GM19025 (cell line): ENCODE data around the gene RAN.

Experiments used
- ATAC-seq: cut with Tn5 transposase; IDR thresholded peaks from one replicate; pipeline ENCODE4 v1.9.1; 2021; ENCODE audit warnings: mild to moderate bottlenecking, low read depth, moderate library complexity; ENCODE audit not compliant: unreplicated experiment

Gene RAN

DNA sequence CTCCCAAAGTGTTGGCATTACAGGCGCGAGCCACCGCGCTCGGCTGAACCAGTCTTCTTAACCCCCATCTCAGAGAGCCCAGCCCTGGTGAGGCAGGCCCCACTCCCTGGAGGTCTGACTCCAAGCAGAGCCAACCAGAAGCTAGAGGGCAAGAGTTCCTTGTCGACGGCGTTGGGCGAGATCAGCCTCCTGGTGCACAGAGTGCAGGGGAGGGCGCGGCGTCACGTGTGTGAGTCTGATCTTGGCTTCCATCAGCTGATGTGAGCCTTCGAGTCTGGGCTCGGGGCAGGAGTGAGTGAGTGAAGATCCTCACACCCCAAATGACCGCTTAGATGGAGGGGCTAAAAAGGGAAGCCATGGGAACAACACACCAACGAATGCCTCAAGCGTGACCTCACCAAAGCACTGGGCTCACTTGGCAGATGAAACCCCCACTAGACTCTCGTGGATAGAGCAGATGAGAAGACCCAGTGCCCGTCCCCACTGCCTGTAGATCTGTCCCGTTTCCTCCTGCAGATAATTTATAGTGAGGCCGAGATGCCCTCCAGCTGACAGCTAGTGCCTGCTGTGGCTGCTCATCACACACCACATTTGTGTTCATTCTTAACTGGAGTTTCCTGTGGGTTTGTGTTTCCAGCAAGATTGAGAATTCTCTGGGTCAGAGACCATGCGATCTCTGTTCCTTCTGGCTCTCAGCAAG, 53.2 kb downstream of the RAN start:
- no peak for ATAC-seq

DNA sequence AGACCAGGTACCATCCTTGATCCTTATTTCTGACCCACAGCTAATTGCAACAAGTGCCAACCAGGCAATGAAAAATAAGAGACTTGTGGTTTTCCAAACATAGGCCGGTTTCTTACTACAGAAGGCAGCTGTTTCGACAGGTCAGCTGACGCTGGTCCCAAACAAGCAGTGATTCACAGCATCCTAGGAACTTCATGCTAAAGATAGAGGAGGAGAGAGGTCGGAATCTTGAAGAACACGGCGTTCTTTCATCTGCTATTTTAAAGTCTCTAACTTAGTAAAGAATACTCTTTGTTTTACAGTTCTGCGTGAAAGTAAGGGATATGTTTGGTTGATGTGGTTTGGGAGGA, 53.8 kb downstream of the RAN start:
- no peak for ATAC-seq
